SJCRH30 (cell line): ENCODE data around the gene STEAP2. TPM values are rescaled to one million over a fixed set of nuclear protein-coding genes. Genes with fewer than 3 reads are reported as not detected.

Source experiments
- DNase-seq, 2 experiments: peaks; one replicate each; pipeline ENCODE4 v3.0.0-alpha.2; 2015 to 2020
- H3K27ac ChIP-seq: fragments of 250-450 bp; sonication (Bioruptor Pico); 2 replicates; pipeline ENCODE4 v1.5.1; 2020; ENCODE audit warnings: mild to moderate bottlenecking, moderate library complexity
- H3K27me3 ChIP-seq: fragments of 250-450 bp; sonication (Bioruptor Pico); 2 replicates; pipeline ENCODE4 v1.5.1; 2020; ENCODE audit warnings: mild to moderate bottlenecking, moderate library complexity
- H3K36me3 ChIP-seq: fragments of 250-450 bp; sonication (Bioruptor Pico); 2 replicates; pipeline ENCODE4 v1.5.1; 2020; ENCODE audit warnings: mild to moderate bottlenecking, moderate library complexity
- H3K4me1 ChIP-seq: fragments of 250-450 bp; sonication (Bioruptor Pico); 2 replicates; pipeline ENCODE4 v1.5.1; 2020; ENCODE audit warnings: mild to moderate bottlenecking, moderate library complexity
- H3K4me3 ChIP-seq: fragments of 250-450 bp; sonication (Bioruptor Pico); 2 replicates; pipeline ENCODE4 v1.5.1; 2020; ENCODE audit warnings: mild to moderate bottlenecking, moderate library complexity
- H3K9me3 ChIP-seq: fragments of 250-450 bp; sonication (Bioruptor Pico); replicated peaks from 2 replicates; pipeline ENCODE4 v1.5.1; 2020; ENCODE audit warnings: mild to moderate bottlenecking, moderate library complexity
- total RNA-seq: library from RNA; depleted of rRNA; stranded (reverse); fragments of >200 nt; shearing (Covaris generic); gene quantifications from 2 replicates; pipeline ENCODE4 v1.2.3, GENCODE V29; 2014; rRNA removed

The STEAP2 gene
- 0.08 and 0.10 TPM in 2 replicates for total RNA-seq

DNA sequence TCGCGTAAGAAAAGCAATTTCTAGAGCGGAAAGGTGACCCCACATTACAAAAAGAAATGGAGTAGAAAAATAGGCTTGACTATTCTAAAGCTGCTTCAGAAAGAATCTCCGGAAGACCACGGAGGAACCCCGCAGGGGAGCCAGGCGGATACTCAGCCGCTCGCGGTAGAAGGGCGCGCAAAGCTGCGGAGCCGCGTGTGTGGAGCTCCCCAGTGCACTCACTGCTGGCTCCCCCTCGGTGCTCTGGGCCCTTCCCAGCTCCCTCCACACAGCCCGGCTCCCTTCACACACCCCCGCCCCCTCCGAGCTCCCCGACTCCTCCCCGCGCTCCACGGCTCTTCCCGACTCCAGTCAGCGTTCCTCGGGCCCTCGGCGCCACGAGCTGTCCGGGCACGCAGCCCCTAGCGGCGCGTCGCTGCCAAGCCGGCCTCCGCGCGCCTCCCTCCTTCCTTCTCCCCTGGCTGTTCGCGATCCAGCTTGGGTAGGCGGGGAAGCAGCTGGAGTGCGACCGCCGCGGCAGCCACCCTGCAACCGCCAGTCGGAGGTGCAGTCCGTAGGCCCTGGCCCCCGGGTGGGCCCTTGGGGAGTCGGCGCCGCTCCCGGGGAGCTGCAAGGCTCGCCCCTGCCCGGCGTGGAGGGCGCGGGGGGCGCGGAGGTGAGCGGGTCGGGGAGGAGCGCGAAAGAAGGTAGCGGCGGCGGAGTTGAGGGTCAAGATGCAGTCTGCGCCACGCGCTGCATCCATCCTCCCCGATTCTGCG, at the start of gene STEAP2:
TSS of gene STEAP2 (plus strand) at position 350 of the 758 bp plus-strand sequence. CDS start 13,343 bp downstream, outside the sequence.
- Histone ChIP-seq H3K4me1 (no peaks in the 10 kb centered on the region), H3K9me3 (no peaks in the 10 kb centered on the region), H3K27ac (no peak within 1 kb of the TSS), H3K36me3 (no peaks in the 10 kb centered on the region), H3K27me3 (peaks cover 2% of the 10 kb centered on the region; the same call in 1 of the 2 replicates), H3K4me3 (peak within 1 kb of the TSS; percentile 29)
- DNase-seq: peak; percentile 64 to 67

DNA sequence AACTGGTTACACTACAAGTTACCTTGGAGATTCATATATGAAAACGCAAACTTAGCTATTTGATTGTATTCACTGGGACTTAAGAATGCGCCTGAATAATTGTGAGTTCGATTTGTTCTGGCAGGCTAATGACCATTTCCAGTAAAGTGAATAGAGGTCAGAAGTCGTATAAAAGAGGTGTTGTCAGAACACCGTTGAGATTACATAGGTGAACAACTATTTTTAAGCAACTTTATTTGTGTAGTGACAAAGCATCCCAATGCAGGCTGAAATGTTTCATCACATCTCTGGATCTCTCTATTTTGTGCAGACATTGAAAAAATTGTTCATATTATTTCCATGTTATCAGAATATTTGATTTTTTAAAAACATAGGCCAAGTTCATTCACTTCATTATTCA, 48.0 kb upstream of the STEAP2 start:
- DNase-seq: no peak
- no peaks in the 10 kb centered on the region for H3K27me3 ChIP-seq
- H3K36me3 ChIP-seq: no peaks in the 10 kb centered on the region
- H3K9me3 ChIP-seq: no peaks in the 10 kb centered on the region
- H3K4me3 ChIP-seq: no peak overlapping the region
- H3K27ac ChIP-seq: no peak overlapping the region
- no peaks in the 10 kb centered on the region for H3K4me1 ChIP-seq

DNA sequence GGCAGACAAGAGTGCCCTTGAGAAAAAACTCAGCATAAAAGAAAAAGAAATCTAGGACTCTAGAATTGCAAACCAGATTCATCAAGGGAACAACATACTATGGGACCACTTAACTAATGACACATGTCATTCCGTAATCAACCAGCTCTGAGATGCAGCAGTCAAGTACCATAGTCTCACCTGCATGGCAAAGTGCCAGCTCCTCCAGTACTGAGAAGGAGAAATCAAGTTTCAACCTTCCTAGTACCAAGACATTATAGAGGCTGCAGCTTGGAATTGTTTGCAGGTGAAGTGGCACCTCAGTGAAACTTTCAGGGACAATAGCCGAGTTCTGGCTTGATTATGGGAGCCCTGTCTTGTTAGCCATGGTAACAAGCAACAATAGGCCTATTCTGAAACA, 45.8 kb upstream of the STEAP2 start:
- Histone ChIP-seq H3K9me3 (no peaks in the 10 kb centered on the region), H3K27ac (no peak overlapping the region), H3K4me3 (no peak overlapping the region), H3K36me3 (no peaks in the 10 kb centered on the region), H3K4me1 (no peaks in the 10 kb centered on the region), H3K27me3 (no peaks in the 10 kb centered on the region)
- DNase-seq: no peak

DNA sequence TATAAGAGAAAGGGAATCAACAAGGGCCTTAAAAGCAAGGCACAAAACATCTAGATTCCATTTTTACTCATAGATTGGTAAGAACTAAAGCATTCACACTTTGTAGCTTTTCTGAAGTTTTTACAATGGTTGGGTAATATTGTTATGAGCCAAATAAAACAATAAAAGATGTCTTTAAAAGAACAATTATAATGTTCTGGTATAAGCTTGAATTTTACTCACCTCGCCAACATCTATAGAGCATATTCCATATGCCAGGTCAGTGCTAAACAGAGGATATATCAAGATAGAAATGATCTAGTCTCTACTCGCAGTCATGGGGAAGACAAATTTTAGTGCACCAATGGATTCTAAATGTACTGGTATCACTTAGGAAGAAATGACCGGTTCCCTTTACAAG, 45.4 kb upstream of the STEAP2 start:
- no peak overlapping the region for H3K4me3 ChIP-seq
- no peaks in the 10 kb centered on the region for H3K36me3 ChIP-seq
- no peaks in the 10 kb centered on the region for H3K9me3 ChIP-seq
- H3K27me3 ChIP-seq: no peaks in the 10 kb centered on the region
- no peak for DNase-seq
- H3K27ac ChIP-seq: no peak overlapping the region
- no peaks in the 10 kb centered on the region for H3K4me1 ChIP-seq

DNA sequence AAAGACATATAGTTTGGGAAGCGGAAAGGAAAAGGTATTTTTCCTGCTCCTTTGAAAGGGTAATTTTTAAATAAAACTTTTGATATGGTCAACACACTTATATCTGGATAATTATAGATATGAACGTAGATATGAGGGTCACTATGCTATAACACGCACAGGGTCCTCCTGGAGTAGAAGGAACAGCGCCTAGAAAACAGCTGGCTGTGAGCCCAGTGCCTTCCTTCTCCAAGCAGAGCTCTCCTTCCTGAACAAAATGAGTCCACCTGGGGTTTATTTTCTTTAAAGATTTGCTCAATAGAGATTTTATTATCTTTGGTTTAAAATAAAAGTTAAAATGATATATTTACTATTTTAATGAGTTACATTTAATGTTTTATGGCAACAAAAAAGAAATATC, 44.2 kb upstream of the STEAP2 start:
- no peak for DNase-seq
- H3K4me3 ChIP-seq: no peak overlapping the region
- H3K9me3 ChIP-seq: no peaks in the 10 kb centered on the region
- H3K27ac ChIP-seq: no peak overlapping the region
- no peaks in the 10 kb centered on the region for H3K4me1 ChIP-seq
- H3K27me3 ChIP-seq: no peaks in the 10 kb centered on the region
- H3K36me3 ChIP-seq: no peaks in the 10 kb centered on the region

DNA sequence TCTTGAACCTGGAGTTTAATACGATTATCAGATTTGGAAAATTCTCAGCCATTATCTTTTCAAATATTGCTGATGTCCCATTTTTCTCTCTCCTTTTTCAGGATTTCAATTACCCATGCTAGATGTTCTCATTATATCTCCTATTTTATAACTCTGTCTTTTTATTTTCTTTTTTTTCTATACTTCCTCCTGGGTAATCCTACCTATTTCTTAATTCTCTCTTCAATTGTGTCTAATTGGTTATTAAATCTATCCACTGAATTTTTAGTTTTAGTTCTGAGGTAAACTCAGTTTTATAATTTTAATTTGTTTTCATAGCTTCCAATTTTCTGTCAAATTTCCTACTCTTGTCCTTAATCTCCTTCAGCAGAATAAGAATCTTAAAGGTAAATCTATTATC, 41.6 kb upstream of the STEAP2 start:
- no peaks in the 10 kb centered on the region for H3K9me3 ChIP-seq
- no peak overlapping the region for H3K27ac ChIP-seq
- H3K27me3 ChIP-seq: no peaks in the 10 kb centered on the region
- no peak overlapping the region for H3K4me3 ChIP-seq
- no peak for DNase-seq
- H3K4me1 ChIP-seq: no peaks in the 10 kb centered on the region
- H3K36me3 ChIP-seq: no peaks in the 10 kb centered on the region

DNA sequence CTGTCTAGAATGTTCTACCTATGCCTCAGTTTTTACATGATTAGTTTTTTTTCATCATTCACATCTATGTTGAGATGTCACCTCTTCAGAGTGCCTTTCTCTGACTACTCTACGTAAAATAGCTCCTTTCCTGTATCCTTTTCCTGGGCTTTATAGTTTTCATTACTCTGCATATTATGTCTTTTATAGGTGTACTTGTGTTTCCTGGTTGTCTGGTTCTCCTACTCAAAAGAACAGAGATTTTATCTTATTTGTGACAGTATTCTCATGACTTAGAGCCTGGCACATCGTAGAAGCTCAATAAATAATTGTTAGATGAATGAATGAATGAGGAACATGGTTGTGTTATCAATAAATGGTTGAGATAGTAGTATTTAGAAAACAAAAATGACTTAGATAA, 39.4 kb upstream of the STEAP2 start:
- DNase-seq: no peak

DNA sequence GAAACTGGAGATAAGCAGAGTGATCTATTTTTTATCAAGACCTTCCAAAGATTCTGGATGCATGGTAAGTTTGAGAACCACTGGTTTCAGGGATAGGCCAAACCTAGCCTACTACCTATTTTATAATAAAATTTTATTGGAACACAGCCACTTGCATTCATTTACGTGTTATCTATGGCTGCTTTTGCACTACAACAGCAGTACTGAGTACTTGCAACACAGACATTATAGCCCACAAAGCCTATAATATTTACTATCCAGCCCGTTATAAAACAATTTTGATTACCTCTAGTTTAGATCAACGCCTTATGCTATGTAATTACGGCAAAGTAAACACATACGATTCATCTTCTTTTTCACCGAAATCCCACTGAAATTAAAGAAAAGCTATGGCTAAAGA, 38.9 kb upstream of the STEAP2 start:
- Histone ChIP-seq H3K27ac (no peak overlapping the region), H3K27me3 (no peaks in the 10 kb centered on the region), H3K9me3 (no peaks in the 10 kb centered on the region), H3K4me3 (no peak overlapping the region), H3K4me1 (no peaks in the 10 kb centered on the region), H3K36me3 (no peaks in the 10 kb centered on the region)
- no peak for DNase-seq

More for the DNA sequence above, 39.4 kb upstream of the STEAP2 start:
- H3K9me3 ChIP-seq: no peaks in the 10 kb centered on the region
- no peaks in the 10 kb centered on the region for H3K36me3 ChIP-seq
- no peaks in the 10 kb centered on the region for H3K27me3 ChIP-seq
- no peak overlapping the region for H3K27ac ChIP-seq
- no peak overlapping the region for H3K4me3 ChIP-seq
- no peaks in the 10 kb centered on the region for H3K4me1 ChIP-seq

DNA sequence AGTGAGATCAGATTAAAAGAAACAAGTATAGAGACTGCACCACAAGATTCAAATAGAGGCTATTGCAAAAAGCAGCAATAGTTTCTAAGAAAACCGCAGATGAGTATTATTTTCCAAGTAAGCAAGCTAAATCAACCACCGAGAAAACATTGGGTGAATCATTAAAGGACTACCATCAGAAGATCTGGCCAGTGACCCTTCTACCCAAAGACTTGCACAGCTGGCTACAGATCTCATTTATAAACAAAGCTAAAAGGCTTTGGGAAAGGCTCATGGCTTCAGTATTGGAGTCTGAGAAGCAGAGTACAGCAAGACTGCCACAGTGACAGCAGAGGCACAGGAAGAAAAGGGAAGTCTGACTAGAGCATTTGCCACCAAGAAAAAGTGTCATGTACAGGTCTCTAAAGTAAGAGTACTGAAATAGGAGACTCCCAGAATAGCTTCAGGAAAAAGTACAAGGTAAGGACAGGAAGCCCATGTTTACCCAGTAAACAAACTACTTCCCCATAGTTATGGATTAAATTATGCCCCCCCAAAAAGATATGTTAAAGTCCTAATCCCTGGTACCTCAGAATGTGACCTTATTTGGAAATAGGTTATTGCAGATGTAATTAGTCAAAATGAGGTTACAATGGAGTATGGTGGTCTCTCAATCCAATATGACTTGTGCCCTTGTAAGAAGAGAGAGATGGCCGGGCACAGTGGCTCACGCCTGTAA, 38.3 kb upstream of the STEAP2 start:
- no peaks in the 10 kb centered on the region for H3K4me1 ChIP-seq
- no peaks in the 10 kb centered on the region for H3K27me3 ChIP-seq
- no peaks in the 10 kb centered on the region for H3K36me3 ChIP-seq
- no peaks in the 10 kb centered on the region for H3K9me3 ChIP-seq
- no peak overlapping the region for H3K27ac ChIP-seq
- no peak for DNase-seq
- no peak overlapping the region for H3K4me3 ChIP-seq

DNA sequence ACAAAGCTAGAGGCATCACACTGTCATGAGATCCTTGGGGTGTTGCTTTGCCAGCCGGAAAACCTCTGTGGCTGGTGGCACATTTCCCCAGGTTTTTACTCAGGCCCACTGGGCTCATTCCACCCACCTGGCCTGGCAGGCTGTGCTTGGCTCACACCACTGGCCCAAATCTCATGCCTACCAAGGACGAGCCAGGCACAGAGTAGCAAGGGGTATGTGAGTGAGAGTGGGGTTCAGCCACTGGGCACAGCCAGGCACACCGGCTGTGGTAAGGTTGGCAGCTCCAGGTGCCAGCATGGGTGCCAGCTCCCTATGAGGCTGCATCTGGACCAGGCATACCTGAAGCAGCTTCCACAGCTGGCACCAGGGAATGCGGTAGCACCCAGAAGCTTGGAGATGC, 35.9 kb upstream of the STEAP2 start:
- no peaks in the 10 kb centered on the region for H3K4me1 ChIP-seq
- H3K27me3 ChIP-seq: no peaks in the 10 kb centered on the region
- no peak overlapping the region for H3K27ac ChIP-seq
- H3K36me3 ChIP-seq: no peaks in the 10 kb centered on the region
- no peaks in the 10 kb centered on the region for H3K9me3 ChIP-seq
- no peak for DNase-seq
- no peak overlapping the region for H3K4me3 ChIP-seq

DNA sequence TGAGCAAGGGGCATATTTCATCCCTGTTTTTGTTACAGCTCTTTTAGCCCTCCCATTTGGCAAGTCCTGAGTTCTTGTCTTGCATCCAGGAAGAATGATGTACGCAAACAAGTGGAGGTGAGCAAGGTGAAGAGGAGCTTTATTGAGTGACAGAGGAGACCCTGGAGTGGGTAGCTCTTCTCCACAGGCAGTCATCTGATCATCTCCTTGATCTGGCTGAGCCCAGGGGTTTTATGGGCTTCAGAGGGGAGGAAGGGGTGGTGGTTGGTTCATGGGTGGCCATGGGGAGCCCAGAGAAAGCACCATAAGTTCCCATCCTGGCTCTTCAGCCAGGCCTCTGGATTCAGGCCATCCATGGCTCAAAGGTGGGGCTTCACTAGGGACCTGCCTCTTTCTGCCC, 35.3 kb upstream of the STEAP2 start:
- Histone ChIP-seq H3K4me3 (no peak overlapping the region), H3K4me1 (no peaks in the 10 kb centered on the region), H3K27ac (no peak overlapping the region), H3K36me3 (no peaks in the 10 kb centered on the region), H3K9me3 (no peaks in the 10 kb centered on the region), H3K27me3 (no peaks in the 10 kb centered on the region)
- no peak for DNase-seq

DNA sequence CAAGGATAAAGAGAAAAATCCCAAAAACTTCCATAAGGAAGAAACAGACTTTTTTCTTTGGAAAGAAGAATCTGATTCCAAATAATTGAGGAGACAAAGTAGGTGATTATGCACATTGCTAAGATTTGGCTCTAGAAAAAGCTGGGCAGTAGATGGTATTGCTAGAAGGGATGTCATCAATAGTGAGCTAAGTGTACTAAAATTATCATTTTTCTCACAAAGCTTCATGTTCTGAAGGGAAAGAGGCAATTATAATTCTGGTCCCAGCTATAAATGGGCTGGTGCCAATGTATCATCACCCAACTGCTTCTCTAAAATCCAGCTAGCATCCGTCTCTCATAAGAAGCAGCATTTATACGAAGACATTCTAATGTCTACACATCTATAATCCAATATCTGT, 33.4 kb upstream of the STEAP2 start:
- no peak for DNase-seq
- H3K9me3 ChIP-seq: no peaks in the 10 kb centered on the region
- no peaks in the 10 kb centered on the region for H3K27me3 ChIP-seq
- no peaks in the 10 kb centered on the region for H3K36me3 ChIP-seq
- no peak overlapping the region for H3K27ac ChIP-seq
- no peaks in the 10 kb centered on the region for H3K4me1 ChIP-seq
- no peak overlapping the region for H3K4me3 ChIP-seq

DNA sequence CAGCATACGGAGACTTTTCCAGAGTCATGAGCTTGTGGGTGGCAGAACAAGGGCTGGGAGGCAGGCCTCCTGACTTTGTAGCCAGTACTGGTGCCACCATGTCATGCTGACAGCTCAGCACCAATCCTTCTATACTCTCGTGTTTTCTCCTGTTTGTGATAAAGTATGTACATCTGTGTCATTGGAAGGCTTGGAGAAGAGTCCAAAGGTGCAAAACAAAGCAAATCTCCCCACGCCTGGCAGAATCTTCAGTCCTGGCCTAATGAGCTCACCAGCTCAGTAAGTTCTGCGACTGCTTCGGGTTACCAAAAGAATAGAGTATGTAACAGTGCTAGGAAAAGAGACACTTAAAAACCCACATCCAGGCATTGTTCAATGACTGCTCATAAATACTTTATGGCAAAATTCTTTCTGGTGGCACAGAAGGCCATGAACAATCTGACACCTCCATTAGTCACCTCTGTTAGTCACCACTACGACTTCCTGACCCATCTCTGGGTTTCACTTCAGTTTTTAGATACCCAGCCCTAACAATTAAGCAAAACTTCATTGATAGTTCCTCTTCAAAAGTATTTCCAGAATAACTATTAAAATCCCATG, 32.8 kb upstream of the STEAP2 start:
- H3K9me3 ChIP-seq: no peaks in the 10 kb centered on the region
- no peak overlapping the region for H3K27ac ChIP-seq
- no peaks in the 10 kb centered on the region for H3K27me3 ChIP-seq
- H3K4me1 ChIP-seq: no peaks in the 10 kb centered on the region
- no peaks in the 10 kb centered on the region for H3K36me3 ChIP-seq
- no peak overlapping the region for H3K4me3 ChIP-seq
- peak in 1 of 2 experiments; percentile 22 for DNase-seq

DNA sequence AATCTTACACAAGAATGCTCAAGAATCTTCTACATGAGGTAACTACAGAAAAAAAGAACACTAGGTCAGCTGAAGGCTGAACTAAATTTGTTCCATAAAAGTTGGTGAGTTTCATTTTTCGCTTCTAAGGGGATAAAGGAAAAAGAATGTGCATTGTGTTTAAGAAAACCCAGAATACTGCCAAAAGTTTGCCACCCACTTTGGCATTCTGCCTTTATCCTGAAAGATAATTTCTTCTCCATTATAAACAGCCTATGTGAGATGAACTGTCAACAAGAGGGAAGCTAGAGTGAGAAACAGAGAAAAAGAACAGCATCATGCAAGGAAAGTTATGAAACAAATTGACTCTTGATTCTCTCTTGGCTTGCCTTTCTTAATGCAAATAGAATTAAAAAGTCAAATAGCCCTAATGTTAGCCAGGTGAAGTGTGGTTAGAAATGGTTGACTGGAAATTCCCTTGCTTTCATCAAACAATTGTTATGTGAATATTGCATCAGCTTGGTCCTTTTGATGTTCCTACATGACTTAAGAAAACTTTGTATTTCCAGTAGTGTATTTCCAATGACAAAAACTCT, 31.4 kb upstream of the STEAP2 start:
- no peaks in the 10 kb centered on the region for H3K36me3 ChIP-seq
- no peak for DNase-seq
- no peak overlapping the region for H3K4me3 ChIP-seq
- H3K9me3 ChIP-seq: no peaks in the 10 kb centered on the region
- H3K27me3 ChIP-seq: no peaks in the 10 kb centered on the region
- no peak overlapping the region for H3K27ac ChIP-seq
- H3K4me1 ChIP-seq: no peaks in the 10 kb centered on the region

DNA sequence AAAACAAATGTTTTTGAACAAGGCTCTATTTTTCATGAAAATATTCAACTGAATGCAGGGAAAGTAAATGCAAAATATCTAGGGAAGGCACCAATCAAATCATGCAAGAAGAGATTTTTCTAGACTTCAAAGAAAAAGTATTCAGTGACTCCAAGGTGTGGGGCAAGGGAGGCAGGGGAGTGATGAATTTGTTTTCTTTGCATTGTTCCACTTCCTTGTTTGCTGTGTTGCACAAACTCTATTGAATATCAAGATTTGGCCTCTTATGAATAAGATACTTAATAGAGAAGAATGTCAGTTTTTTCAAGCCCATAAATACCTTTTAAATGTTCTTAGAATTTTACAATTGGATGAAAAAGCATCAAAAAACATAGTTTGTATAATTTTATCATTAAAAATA, 30.9 kb upstream of the STEAP2 start:
- no peak overlapping the region for H3K27ac ChIP-seq
- DNase-seq: no peak

More for the DNA sequence above, 30.9 kb upstream of the STEAP2 start:
- Histone ChIP-seq H3K27me3 (no peaks in the 10 kb centered on the region), H3K4me3 (no peak overlapping the region), H3K36me3 (no peaks in the 10 kb centered on the region), H3K9me3 (no peaks in the 10 kb centered on the region), H3K4me1 (no peaks in the 10 kb centered on the region)
